WERI-Rb-1 (cell line): ENCODE results near the gene ANKRD1.
"Not testable (repeated sequence)": the region's sequence is repeated elsewhere in the genome, so short reads cannot be mapped to it uniquely, and the experiment has no call there.

ENCODE experiments used
- DNase-seq: peaks from one replicate; pipeline ENCODE4 v3.0.0-alpha.2; 2020
- H3K27ac ChIP-seq: fragments of 250-450 bp; sonication (Bioruptor Pico); 2 replicates; pipeline ENCODE4 v1.5.1; 2020; ENCODE audit warnings: mild to moderate bottlenecking, moderate library complexity
- H3K27me3 ChIP-seq: fragments of 250-450 bp; sonication (Bioruptor Pico); 2 replicates; pipeline ENCODE4 v1.5.1; 2021; ENCODE audit warnings: mild to moderate bottlenecking, low read depth, moderate library complexity; ENCODE audit not compliant: insufficient read depth, severe bottlenecking
- H3K36me3 ChIP-seq: fragments of 250-450 bp; sonication (Bioruptor Pico); 2 replicates; pipeline ENCODE4 v1.5.1; 2020; ENCODE audit warnings: mild to moderate bottlenecking, moderate library complexity
- H3K4me3 ChIP-seq: 2 replicates; pipeline ENCODE4 v1.5.1; 2011; ENCODE audit warnings: low read depth, mild to moderate bottlenecking, control low read depth, low read length
- H3K9me3 ChIP-seq: fragments of 250-450 bp; sonication (Bioruptor Pico); 2 replicates; pipeline ENCODE4 v1.5.1; 2021; ENCODE audit warnings: mild to moderate bottlenecking, moderate library complexity; ENCODE audit not compliant: severe bottlenecking
- CTCF ChIP-seq: IDR thresholded peaks from 2 replicates; pipeline ENCODE4 v1.5.1; 2011; ENCODE audit warnings: low read depth, mild to moderate bottlenecking, control low read depth, inconsistent platforms, low read length

The ANKRD1 gene

GRCh38 chr10:90912174-90912573, 8.7 kb downstream of the ANKRD1 start:
- Histone ChIP-seq H3K27ac (no peak overlapping the region), H3K36me3 (no peaks in the 10 kb centered on the region; the same call in 1 of the 2 replicates), H3K9me3 (no peaks in the 10 kb centered on the region), H3K4me3 (no peak overlapping the region), H3K27me3 (no peaks in the 10 kb centered on the region)
- no peak for DNase-seq
- no peak for TF ChIP-seq CTCF

GRCh38 chr10:90911133-90912051, 9.5 kb downstream of the ANKRD1 start:
- H3K27ac ChIP-seq = no peak overlapping the region
- H3K4me3 ChIP-seq = no peak overlapping the region
- peak; percentile 72 for TF ChIP-seq CTCF
- H3K36me3 ChIP-seq = no peaks in the 10 kb centered on the region; the same call in 1 of the 2 replicates
- H3K27me3 ChIP-seq = no peaks in the 10 kb centered on the region
- DNase-seq = peak; percentile 61
- H3K9me3 ChIP-seq = no peaks in the 10 kb centered on the region

GRCh38 chr10:90906596-90906995, 14.3 kb downstream of the ANKRD1 start:
- no peak for TF ChIP-seq CTCF
- Histone ChIP-seq H3K27ac (no peak overlapping the region), H3K36me3 (peaks cover 13% of the 10 kb centered on the region), H3K4me3 (no peak overlapping the region), H3K27me3 (no peaks in the 10 kb centered on the region), H3K9me3 (no peaks in the 10 kb centered on the region)
- DNase-seq = no peak

GRCh38 chr10:90905925-90906324, 15.0 kb downstream of the ANKRD1 start:
- no peaks in the 10 kb centered on the region for H3K27me3 ChIP-seq
- no peak overlapping the region for H3K4me3 ChIP-seq
- no peak for TF ChIP-seq CTCF
- no peaks in the 10 kb centered on the region for H3K9me3 ChIP-seq
- no peak overlapping the region for H3K27ac ChIP-seq
- H3K36me3 ChIP-seq = peaks cover 13% of the 10 kb centered on the region
- DNase-seq = no peak

- H3K27me3 ChIP-seq, H3K27ac ChIP-seq: not testable (repeated sequence)
- peaks cover 55% of the 10 kb centered on the region for H3K36me3 ChIP-seq
Observed at GRCh38 chr10:90896916-90897315, 24.0 kb downstream of the ANKRD1 start.

GRCh38 chr10:90893190-90893589, 27.7 kb downstream of the ANKRD1 start:
- DNase-seq = no peak
- H3K27ac ChIP-seq = no peak overlapping the region
- no peaks in the 10 kb centered on the region for H3K9me3 ChIP-seq
- peaks cover 71% of the 10 kb centered on the region for H3K36me3 ChIP-seq
- H3K27me3 ChIP-seq = no peaks in the 10 kb centered on the region
- H3K4me3 ChIP-seq = no peak overlapping the region
- no peak for TF ChIP-seq CTCF

More at GRCh38 chr10:90896916-90897315, 24.0 kb downstream of the ANKRD1 start:
- not testable (repeated sequence) for H3K9me3 ChIP-seq, H3K4me3 ChIP-seq, DNase-seq
